Keratinocyte (primary cell): Measurements from ENCODE around the gene OVOL3. TPM values are rescaled to one million over a fixed set of nuclear protein-coding genes. Genes with fewer than 3 reads are reported as not detected.

Experiments
- DNase-seq: peaks from one replicate; pipeline ENCODE4 v3.0.0-alpha.2; 2011; ENCODE audit warnings: low read depth, missing footprints, low spot score
- FAIRE-seq: peaks from 2 replicates; lab custom pipeline; 2011; peaks lifted over from hg19 to GRCh38; lab: Jason Lieb, UNC
- H2AFZ ChIP-seq: 2 replicates; pipeline ENCODE4 v1.6.0; 2012; ENCODE audit warnings: low read length, control low read depth, inconsistent platforms; ENCODE audit not compliant: control insufficient read depth
- H3K27ac ChIP-seq: 2 replicates; pipeline ENCODE4 v1.5.1; 2011; ENCODE audit warnings: low read length; ENCODE audit not compliant: control insufficient read depth, insufficient read depth
- H3K27me3 ChIP-seq: 3 replicates; pipeline ENCODE4 v1.6.0; 2011; ENCODE audit warnings: low read length; ENCODE audit not compliant: control insufficient read depth, insufficient read depth; ENCODE audit errors: extremely low read depth
- H3K36me3 ChIP-seq, 2 experiments: 2 replicates in 1 of 2; 3 replicates in 1 of 2; pipeline ENCODE4 v1.5.1; 2011; ENCODE audit warnings: low read length in 2 of 2, mild to moderate bottlenecking in 1 of 2; ENCODE audit not compliant: control insufficient read depth in 2 of 2, insufficient read depth in 2 of 2; ENCODE audit errors: extremely low read depth in 1 of 2
- H3K4me1 ChIP-seq: 3 replicates; pipeline ENCODE4 v1.5.1; 2011; ENCODE audit warnings: low read length; ENCODE audit not compliant: control insufficient read depth, insufficient read depth; ENCODE audit errors: extremely low read depth
- H3K4me2 ChIP-seq: 3 replicates; pipeline ENCODE4 v1.6.0; 2011; ENCODE audit warnings: low read depth, low read length; ENCODE audit not compliant: control insufficient read depth, insufficient read depth; ENCODE audit errors: extremely low read depth
- H3K4me3 ChIP-seq, 3 experiments: fragments of 200-600 bp in 1 of 3; sonication (generic) in 1 of 3; 2 replicates in 2 of 3; 3 replicates in 1 of 3; pipeline ENCODE4 v1.5.1; 2011 to 2016; ENCODE audit warnings: low read length in 3 of 3, mild to moderate bottlenecking in 3 of 3, control low read depth in 2 of 3, inconsistent platforms in 1 of 3, low read depth in 1 of 3, mixed read lengths in 1 of 3, mixed run types in 1 of 3, moderate library complexity in 1 of 3; ENCODE audit not compliant: control insufficient read depth in 2 of 3, insufficient read depth in 2 of 3; ENCODE audit errors: extremely low read depth in 1 of 3
- H3K79me2 ChIP-seq: 2 replicates; pipeline ENCODE4 v1.6.0; 2012; ENCODE audit warnings: low read length; ENCODE audit not compliant: control insufficient read depth, insufficient read depth
- H3K9ac ChIP-seq: 3 replicates; pipeline ENCODE4 v1.6.0; 2011; ENCODE audit warnings: low read length; ENCODE audit not compliant: control insufficient read depth, insufficient read depth; ENCODE audit errors: extremely low read depth
- H3K9me1 ChIP-seq: 3 replicates; pipeline ENCODE4 v1.6.0; 2011; ENCODE audit warnings: low read length; ENCODE audit not compliant: control insufficient read depth, insufficient read depth; ENCODE audit errors: extremely low read depth
- H3K9me3 ChIP-seq: 2 replicates; pipeline ENCODE4 v1.5.1; 2012; ENCODE audit warnings: low read depth, low read length; ENCODE audit not compliant: control insufficient read depth
- H4K20me1 ChIP-seq: 3 replicates; pipeline ENCODE4 v1.6.0; 2011; ENCODE audit warnings: low read length; ENCODE audit not compliant: control insufficient read depth, insufficient read depth; ENCODE audit errors: extremely low read depth
- EZH2 ChIP-seq: IDR thresholded peaks from one replicate; pipeline ENCODE4 v1.6.1; 2012; ENCODE audit warnings: inconsistent platforms, mild to moderate bottlenecking, low read length, moderate library complexity
- dilution Hi-C: fragments of 300-500 bp; cut with MboI; formaldehyde crosslinking; loops from one replicate; pipeline ENCODE4 v1.7.0; 2020; ENCODE audit warnings: low sequenced_read_pairs; ENCODE audit not compliant: extremely low pct_ligation_motif_present
- polyA plus RNA-seq, 5 experiments: library from polyadenylated mRNA; depleted of rRNA in 3 of 5; stranded (reverse) in 3 of 5; stranded (forward) in 1 of 5; unstranded in 1 of 5; fragments of >200 nt; gene quantifications; 1 replicate in 1 of 5; 2 replicates in 3 of 5; 3 replicates in 1 of 5; pipeline versions ENCODE4 v1.2.1 to v1.2.3, GENCODE V29; 2011 to 2012; ENCODE audit warnings: missing spikeins in 2 of 5, low read depth in 1 of 5, low replicate concordance in 1 of 5
- TF ChIP-seq, protein P1 (sequence below), 3 experiments: IDR thresholded peaks in 1 of 3; conservative IDR thresholded peaks in 1 of 3; optimal IDR thresholded peaks in 1 of 3; 2 replicates in 2 of 3; 3 replicates in 1 of 3; pipeline versions ENCODE3 to v1.5.1; 2011; ENCODE audit warnings: low read length in 3 of 3, mild to moderate bottlenecking in 3 of 3, moderate library complexity in 2 of 3, control low read depth in 1 of 3, inconsistent platforms in 1 of 3; ENCODE audit not compliant: insufficient read depth in 2 of 3; ENCODE audit errors: extremely low read depth in 1 of 3

The OVOL3 gene
- polyA plus RNA-seq, 1 donor (not counting 4 experiments of a cell fraction or from before 2014, with no cell fraction given), result not detected

DNA sequence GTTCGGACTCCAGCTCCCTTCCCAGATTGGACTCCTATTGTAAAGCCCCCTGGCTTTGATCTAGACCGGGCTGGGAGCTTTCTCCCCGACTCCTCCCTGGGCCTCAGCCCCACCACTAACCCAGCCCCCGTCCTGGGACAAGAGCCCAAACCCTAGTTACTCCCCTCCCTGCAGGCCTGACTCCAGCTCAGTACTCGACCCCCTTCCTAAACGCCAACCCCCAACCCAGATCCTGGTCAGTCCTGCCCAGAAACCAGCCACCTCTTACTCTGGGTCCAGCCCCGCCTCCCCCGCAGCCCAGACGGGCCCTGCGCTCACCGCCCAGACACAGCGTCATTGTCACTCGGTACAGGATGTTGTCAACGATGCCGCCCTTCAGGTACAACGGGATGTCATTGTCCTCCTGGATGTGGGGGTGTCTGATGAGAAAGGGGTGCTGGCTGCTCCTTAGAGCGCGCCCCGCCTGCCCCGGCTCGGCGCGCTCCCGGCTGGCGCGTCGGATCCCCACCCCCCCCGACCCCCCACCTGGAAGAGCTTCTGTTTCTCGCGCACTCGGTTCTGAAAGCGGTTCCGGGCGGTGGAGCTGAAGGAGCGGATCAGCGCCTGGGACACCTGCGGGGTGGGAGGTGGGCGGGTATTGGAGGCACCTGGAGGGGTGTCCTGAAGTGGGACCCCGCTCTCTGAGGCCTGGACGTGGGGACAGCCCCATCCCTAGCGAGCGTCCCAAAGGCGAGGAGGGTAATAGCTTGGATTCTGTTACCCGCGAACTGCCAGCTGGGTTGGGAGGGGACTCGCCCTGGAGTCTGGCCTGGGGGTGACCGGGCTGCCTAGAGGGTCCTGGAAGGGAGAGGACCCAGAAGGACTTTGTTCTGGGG lies 40.4 kb downstream of the OVOL3 start:
- H3K27ac ChIP-seq, result peak overlapping the region; percentile 47
- H4K20me1 ChIP-seq, result peaks cover 10% of the 10 kb centered on the region
- dilution Hi-C loops, result no loop called here
- H2AFZ ChIP-seq, result no peak overlapping the region
- DNase-seq (no peak), FAIRE-seq (no peak)
- peak overlapping the region; percentile 3 for H3K9ac ChIP-seq
- no peak overlapping the region for H3K4me3 ChIP-seq
- H3K9me1 ChIP-seq, result peaks cover 2% of the 10 kb centered on the region
- H3K9me3 ChIP-seq, result no peaks in the 10 kb centered on the region
- peaks cover 20 to 39% of the 10 kb centered on the region in 2 experiments for H3K36me3 ChIP-seq
- no peaks in the 10 kb centered on the region for H3K27me3 ChIP-seq
- H3K4me1 ChIP-seq, result peaks cover 41% of the 10 kb centered on the region
- TF ChIP-seq, protein P1, sequence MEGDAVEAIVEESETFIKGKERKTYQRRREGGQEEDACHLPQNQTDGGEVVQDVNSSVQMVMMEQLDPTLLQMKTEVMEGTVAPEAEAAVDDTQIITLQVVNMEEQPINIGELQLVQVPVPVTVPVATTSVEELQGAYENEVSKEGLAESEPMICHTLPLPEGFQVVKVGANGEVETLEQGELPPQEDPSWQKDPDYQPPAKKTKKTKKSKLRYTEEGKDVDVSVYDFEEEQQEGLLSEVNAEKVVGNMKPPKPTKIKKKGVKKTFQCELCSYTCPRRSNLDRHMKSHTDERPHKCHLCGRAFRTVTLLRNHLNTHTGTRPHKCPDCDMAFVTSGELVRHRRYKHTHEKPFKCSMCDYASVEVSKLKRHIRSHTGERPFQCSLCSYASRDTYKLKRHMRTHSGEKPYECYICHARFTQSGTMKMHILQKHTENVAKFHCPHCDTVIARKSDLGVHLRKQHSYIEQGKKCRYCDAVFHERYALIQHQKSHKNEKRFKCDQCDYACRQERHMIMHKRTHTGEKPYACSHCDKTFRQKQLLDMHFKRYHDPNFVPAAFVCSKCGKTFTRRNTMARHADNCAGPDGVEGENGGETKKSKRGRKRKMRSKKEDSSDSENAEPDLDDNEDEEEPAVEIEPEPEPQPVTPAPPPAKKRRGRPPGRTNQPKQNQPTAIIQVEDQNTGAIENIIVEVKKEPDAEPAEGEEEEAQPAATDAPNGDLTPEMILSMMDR (optimal IDR thresholded peaks at IDR 0.05 in 1 of 3, IDR thresholded peaks at IDR 0.05 in 1 of 3, conservative IDR thresholded peaks at IDR 0.05 in 1 of 3; ENCODE audit: extremely low read depth in 1 of 3, insufficient read depth in 2 of 3, low read length in 3 of 3), result no peak
- TF ChIP-seq EZH2, result no peak
- H3K79me2 ChIP-seq, result no peaks in the 10 kb centered on the region
- peak overlapping the region; percentile 54 for H3K4me2 ChIP-seq

DNA sequence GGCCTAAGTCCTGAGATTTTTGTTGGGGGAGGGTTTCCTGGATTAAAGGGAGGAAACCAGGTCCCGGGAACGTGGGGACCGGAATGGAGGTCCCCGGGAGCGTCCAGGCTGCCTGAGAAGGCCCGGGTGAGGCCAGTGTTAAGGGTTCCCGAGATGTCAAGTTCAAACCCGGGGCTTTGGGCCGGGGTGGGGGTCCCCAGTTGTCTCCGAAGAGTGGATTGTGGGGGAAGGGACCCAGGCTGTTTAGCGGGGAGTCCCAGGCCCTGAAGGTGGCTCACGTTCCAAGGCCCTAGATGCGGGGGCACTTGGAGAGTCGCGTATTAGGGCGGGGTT lies 41.0 kb downstream of the OVOL3 start:
- H3K9ac ChIP-seq, result peak overlapping the region; percentile 3
- H3K27ac ChIP-seq, result no peak overlapping the region
- FAIRE-seq (no peak), DNase-seq (no peak)
- H3K9me1 ChIP-seq, result peaks cover 2% of the 10 kb centered on the region
- dilution Hi-C loops, result no loop called here
- no peaks in the 10 kb centered on the region for H3K9me3 ChIP-seq
- H3K4me3 ChIP-seq, result peak overlapping the region in 1 of 3 experiments; percentile 1
- H3K36me3 ChIP-seq, result peaks cover 15 to 35% of the 10 kb centered on the region in 2 experiments
- no peaks in the 10 kb centered on the region for H3K27me3 ChIP-seq
- H4K20me1 ChIP-seq, result peaks cover 10% of the 10 kb centered on the region
- peaks cover 41% of the 10 kb centered on the region for H3K4me1 ChIP-seq
- no peaks in the 10 kb centered on the region for H3K79me2 ChIP-seq
- TF ChIP-seq, protein P1 (optimal IDR thresholded peaks at IDR 0.05 in 1 of 3, IDR thresholded peaks at IDR 0.05 in 1 of 3, conservative IDR thresholded peaks at IDR 0.05 in 1 of 3; ENCODE audit: extremely low read depth in 1 of 3, insufficient read depth in 2 of 3, low read length in 3 of 3), result no peak
- no peak for TF ChIP-seq EZH2
- no peak overlapping the region for H2AFZ ChIP-seq
- H3K4me2 ChIP-seq, result peak overlapping the region; percentile 54
